GM21786 (cell line): ENCODE results near the gene ENOX1.

Source experiments
- ATAC-seq: cut with Tn5 transposase; IDR thresholded peaks from one replicate; pipeline ENCODE4 v1.9.1; 2021; ENCODE audit not compliant: unreplicated experiment

The ENOX1 gene

GRCh38 chr13:43744261-43745031, 42.3 kb downstream of the ENOX1 start:
- ATAC-seq = no peak

GRCh38 chr13:43742911-43743310, 43.9 kb downstream of the ENOX1 start:
- no peak for ATAC-seq

DNA sequence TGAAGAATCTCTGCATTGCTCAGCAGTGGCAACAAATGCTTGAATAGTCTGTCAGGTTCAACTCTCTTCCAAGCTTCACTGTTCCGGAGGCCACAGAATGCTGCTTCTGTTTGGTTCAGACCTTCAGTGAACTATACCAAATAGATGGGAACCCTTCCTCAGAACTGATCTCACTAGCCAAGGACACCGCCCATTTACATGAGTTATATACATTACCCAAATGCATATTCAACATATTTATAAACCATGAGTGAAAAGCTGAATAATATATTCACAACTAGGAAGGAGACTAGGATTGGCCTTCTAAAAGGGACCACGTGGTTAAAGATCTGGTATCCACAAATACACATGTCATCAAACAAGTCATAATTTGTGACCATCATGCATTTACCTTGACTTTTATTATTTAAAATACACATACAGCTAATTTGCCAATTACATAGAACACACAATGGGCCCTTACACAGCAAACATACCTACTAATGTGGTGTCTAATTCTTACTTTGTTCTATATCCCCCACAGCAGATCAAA, 49.3 kb downstream of the ENOX1 start:
- no peak for ATAC-seq

DNA sequence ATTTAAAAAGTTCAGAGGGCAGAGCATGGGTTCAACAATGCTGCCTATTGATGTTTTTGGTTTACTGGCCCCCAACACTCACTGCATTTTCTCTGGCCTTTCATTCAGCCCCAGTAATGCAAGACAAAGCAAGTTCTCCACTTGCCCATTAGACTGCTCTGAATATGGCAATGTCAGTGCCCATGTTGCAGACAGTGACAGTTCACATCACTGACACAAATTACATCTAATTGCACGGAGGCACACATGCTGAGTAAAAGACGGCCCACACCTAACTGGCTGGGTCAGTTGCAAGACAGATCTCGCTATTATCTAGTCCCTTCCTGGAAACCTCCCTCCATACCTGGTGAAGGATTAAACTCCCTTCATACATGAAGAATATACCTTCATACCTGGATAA, 54.0 kb downstream of the ENOX1 start:
- ATAC-seq = no peak

- no peak for ATAC-seq
Measured at GRCh38 chr13:43731296-43731695, 55.5 kb downstream of the ENOX1 start.

- no peak for ATAC-seq
Measured at GRCh38 chr13:43730642-43731041, 56.1 kb downstream of the ENOX1 start.

DNA sequence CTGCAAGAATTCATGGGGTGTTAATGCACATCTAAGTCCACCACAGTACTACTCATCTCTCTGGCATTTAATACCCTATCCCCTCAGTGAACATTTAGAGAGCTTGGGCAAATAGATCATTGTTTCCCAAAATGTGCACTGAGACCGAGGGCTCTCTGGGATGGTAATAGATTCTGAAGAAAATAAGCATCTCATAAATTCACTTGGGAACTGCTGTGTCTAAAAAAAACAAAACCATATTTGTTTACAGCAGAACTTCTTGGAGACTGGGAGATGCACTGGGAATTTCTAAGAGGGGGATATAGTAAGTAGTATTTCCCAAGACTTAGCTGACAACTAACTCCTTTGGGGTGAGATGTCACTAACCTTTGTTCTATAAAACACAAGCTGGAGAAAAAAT, 58.4 kb downstream of the ENOX1 start:
- no peak for ATAC-seq

GRCh38 chr13:43727856-43728255, 58.9 kb downstream of the ENOX1 start:
- ATAC-seq = no peak

GRCh38 chr13:43725460-43725859, 61.3 kb downstream of the ENOX1 start:
- no peak for ATAC-seq

- ATAC-seq = no peak
Measured at GRCh38 chr13:43720780-43721397, 65.9 kb downstream of the ENOX1 start.

DNA sequence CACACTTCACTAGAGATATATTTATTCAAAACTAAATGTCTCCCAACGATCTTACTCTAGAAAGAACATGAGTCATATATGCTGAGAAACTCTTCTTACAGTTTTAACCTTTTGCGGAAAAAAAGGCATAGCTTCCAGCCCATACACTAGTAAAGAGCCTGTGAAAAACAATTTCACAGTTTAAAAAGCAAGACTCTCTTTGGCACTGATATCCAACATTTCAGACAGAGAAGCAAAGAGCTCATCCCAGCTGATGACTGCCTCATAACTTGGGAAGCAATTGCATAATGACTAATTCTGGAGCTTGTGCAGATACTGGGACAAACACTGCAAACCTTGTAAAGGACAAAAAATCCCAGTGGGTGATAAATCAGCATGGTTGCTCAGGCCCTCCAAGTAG, 88.0 kb downstream of the ENOX1 start:
- ATAC-seq = no peak

- no peak for ATAC-seq
Measured at GRCh38 chr13:43698009-43698408, 88.8 kb downstream of the ENOX1 start.

DNA sequence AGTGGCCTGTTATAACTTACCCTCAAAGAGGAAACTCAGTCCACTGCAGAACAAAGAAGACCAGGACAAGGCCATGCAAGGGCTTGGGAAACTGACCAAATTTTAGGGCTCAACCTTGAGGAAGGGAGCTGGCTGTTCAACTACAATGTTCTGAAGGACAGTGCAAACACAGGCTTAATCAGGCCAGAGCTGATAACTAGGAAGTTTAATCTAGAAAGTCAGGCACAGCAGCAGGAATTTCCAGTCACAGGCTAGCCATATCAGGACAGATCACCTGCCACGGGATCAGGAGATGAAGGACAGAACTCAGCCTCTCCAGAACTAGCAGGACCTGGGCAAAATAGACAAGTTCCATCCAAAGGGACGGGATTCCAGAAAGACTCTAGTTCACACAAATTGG, 89.4 kb downstream of the ENOX1 start:
- ATAC-seq = no peak

GRCh38 chr13:43694146-43694664, 92.6 kb downstream of the ENOX1 start:
- no peak for ATAC-seq

- no peak for ATAC-seq
Measured at GRCh38 chr13:43693639-43694038, 93.1 kb downstream of the ENOX1 start.

- ATAC-seq = no peak
Measured at GRCh38 chr13:43688227-43688907, 98.4 kb downstream of the ENOX1 start.

DNA sequence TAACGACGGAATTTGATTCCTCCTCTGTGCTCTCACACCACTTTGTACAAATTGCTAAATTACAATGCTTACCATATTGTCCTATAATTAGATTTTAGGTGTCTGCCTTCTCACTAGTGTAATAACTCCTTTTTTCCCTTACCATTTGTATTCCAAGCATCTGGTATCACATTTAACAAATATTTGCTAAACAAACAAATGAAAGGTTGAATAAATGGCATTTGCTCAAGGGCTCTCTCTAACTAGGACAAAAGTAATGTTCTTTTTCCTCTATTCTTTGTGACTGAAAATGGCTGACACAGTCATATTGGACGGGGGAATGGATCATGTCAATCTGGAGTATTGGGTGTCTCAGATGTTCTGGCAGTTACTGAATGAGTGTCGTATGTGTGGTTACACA, 99.7 kb downstream of the ENOX1 start:
- ATAC-seq = no peak

DNA sequence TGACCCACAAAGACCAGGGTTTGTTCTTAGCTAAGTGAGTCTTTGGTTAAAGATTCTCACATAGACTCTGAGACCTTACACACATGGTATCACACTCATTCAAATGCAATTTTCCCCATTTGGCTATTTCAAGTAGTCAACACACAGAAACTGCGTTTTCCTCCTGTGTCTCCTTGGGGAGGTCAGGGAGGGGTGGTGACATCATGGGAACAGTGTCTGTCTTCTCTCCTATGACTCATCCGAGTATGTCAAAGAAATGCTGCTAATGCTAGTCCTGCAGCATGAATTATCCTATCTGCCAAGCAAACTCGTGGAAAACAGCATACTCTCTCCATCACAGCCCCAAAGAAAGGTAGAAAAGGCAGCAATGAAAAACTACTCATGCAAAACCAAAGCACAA, 100.2 kb downstream of the ENOX1 start:
- no peak for ATAC-seq

DNA sequence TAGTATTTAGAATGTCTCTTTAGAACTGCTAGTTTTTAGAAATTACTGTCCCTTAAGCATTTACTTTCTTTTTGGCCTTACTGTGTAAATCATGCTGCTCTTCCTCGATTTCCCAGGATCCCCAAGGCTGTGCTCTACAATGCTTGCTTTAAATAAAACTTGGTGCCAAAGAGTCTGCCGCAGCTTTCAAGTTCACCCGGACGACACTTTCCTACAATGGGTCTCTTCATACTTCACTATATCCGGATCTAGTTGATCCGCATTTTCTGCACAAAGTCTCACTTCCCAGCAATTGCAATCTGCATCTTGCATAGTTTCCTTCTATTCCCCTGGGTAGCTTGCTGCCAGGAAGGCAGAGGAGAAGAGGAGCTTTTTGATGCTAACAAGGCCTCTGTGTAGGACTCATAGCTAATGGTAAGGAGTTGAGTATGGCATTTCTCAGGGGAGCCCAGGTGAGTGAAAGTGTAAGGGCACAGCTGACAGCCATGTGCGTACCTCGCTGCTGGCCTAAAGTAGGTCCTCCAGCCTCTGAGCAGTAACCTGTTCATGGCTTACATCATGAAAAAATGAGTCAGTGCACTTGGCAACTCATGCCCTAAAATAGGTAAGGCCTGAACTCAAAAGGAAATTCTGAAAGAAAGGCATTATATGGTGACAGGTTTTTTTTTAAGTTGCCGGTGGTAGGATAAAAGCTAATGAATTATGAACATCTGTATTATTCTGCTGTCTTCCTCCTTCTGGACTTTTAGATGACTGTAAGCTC, 101.6 kb downstream of the ENOX1 start:
- no peak for ATAC-seq

DNA sequence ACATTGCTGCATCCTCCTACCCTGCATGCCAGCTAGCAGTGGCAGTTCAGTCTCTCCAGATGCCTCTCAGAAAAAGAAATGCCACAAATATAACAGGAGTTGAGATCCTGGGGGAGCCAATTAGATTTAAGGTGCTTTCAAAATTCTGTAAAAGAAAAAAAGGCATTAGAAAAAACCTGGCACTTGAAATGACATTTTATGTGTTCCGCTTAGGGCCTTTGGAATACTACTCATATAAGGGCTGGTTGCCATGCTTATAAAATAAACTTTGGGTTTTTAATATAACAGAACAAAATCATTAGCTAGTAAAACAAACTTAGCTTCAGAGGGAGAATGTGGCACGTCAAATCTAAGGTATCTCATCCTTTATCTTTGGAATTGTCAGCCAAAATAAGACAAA, 104.1 kb downstream of the ENOX1 start:
- no peak for ATAC-seq

- peak; percentile 97 for ATAC-seq
Measured at GRCh38 chr13:43676320-43676719, 110.5 kb downstream of the ENOX1 start.
